Muscle layer of duodenum (tissue), 2 donors: ENCODE data around the gene RUBCNL.

Experiments
- H3K27ac ChIP-seq: one replicate; pipeline ENCODE4 v1.7.0; 2013; ENCODE audit warnings: mild to moderate bottlenecking, low read length
- H3K27me3 ChIP-seq: one replicate; pipeline ENCODE4 v1.7.0; 2013; ENCODE audit warnings: low read depth, mild to moderate bottlenecking, control low read depth, low read length
- H3K36me3 ChIP-seq, 2 donors: one replicate each; pipeline ENCODE4 v1.7.0; 2013; ENCODE audit warnings: low read length in 2 of 2, control low read depth in 1 of 2, mild to moderate bottlenecking in 1 of 2; ENCODE audit not compliant: insufficient read depth in 2 of 2, control insufficient read depth in 1 of 2
- H3K4me1 ChIP-seq, 2 donors: one replicate each; pipeline ENCODE4 v1.7.0; 2013; ENCODE audit warnings: low read length in 2 of 2, mild to moderate bottlenecking in 2 of 2, control low read depth in 1 of 2, moderate library complexity in 1 of 2; ENCODE audit not compliant: insufficient read depth in 2 of 2, control insufficient read depth in 1 of 2
- H3K4me3 ChIP-seq, 2 donors: one replicate each; pipeline ENCODE4 v1.7.0; 2013; ENCODE audit warnings: low read length in 2 of 2, low read depth in 1 of 2, mild to moderate bottlenecking in 1 of 2
- H3K9me3 ChIP-seq, 2 donors: one replicate each; pipeline ENCODE4 v1.7.0; 2013; ENCODE audit warnings: low read length in 2 of 2, control low read depth in 1 of 2, mild to moderate bottlenecking in 1 of 2; ENCODE audit not compliant: control insufficient read depth in 1 of 2
- donor health status: healthy.

Gene RUBCNL

DNA sequence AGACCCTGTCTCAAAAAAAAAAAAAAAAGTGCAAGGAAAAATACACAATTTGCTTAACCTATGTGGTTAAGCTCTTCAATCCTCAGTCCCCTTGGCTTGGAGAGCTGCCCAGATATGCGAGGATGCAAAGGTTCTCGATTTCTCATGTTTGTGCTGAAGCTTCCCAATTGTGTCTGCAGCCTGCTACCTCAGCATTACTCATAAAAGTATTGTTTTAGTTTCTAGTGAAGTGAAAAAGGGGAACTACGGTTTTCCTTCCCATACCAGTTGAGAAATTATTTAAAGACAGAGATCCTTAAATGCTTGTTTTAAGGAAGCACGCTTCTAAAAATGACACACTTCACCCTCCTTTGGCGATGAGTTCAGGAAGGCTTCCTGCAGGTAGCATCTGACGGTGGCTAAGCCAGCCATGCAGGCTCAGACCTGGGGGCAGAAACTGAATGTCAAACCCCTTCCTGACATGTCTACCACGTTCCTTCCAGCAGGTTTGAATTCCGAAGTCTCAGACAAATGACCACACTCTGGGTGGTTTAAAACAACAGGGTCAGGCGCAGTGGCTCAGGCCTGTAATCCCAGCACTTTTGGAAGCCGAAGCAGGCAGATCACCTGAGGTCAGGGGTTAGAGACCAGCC is 47.9 kb downstream of the RUBCNL start:
- Histone ChIP-seq H3K9me3 (no peaks in the 10 kb centered on the region), H3K27ac (no peak overlapping the region), H3K4me3 (no peak overlapping the region), H3K36me3 (no peaks in the 10 kb centered on the region), H3K4me1 (no peaks in the 10 kb centered on the region), H3K27me3 (no peaks in the 10 kb centered on the region)

DNA sequence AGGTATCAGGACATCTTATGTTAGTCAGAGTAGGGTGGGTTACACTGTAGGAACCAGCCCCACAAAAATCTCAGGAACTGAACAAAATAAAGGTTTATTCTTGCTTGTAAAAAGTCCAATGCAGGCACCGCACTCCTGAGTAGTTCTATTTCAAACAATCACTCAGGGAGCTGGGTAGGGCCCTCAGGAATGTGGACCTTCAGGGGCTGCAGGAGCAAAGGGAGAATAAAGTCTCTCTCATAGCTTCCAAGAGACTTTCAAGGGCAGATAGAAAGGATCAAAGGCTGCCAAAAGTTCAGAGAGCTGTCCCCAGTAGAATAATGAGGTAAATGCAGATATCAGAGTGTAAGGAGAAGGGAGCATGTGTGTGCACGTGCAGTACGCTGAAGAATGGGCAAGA is 49.4 kb downstream of the RUBCNL start:
- no peaks in the 10 kb centered on the region for H3K36me3 ChIP-seq
- no peaks in the 10 kb centered on the region for H3K9me3 ChIP-seq
- H3K27ac ChIP-seq = no peak overlapping the region
- H3K27me3 ChIP-seq = no peaks in the 10 kb centered on the region
- no peaks in the 10 kb centered on the region for H3K4me1 ChIP-seq
- no peak overlapping the region for H3K4me3 ChIP-seq

DNA sequence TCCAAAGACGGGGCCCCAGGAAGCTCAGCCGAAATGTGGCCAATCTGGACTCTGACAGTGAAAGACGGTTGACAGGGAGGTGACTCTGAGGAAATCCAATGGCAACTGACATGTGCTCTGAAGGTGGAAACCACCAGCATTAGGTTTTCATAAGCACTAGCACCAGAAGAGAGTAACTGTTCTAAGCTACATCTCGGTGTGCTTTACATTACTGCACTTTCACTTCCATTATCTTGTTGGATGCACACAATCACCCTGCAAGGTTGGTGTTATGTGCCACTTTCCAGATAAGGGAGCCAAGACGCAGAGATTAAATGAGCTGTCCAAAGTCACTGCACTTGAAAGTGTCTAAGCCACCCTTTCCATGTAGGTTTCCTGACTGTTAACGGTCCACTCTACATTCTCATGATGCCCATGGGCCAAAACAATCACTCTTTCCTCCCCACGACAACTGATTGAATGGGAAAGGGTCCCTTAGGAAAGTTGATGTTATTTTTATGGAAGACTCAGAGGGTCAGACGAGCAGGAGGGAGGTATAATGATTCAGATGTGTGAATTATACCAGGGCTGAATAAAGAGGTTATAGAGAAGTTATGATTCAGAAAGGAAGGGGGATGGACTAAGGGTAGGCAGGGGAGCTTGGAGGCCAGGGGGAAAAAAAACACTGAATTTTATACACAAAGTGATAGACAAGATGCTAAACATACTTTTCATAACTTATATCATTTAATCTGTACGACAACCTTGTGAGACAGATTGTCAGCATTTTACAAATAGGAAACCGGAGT is 52.8 kb downstream of the RUBCNL start:
- no peaks in the 10 kb centered on the region for H3K4me1 ChIP-seq
- no peaks in the 10 kb centered on the region for H3K36me3 ChIP-seq
- no peaks in the 10 kb centered on the region for H3K27me3 ChIP-seq
- no peak overlapping the region for H3K4me3 ChIP-seq
- no peaks in the 10 kb centered on the region for H3K9me3 ChIP-seq
- H3K27ac ChIP-seq = no peak overlapping the region

DNA sequence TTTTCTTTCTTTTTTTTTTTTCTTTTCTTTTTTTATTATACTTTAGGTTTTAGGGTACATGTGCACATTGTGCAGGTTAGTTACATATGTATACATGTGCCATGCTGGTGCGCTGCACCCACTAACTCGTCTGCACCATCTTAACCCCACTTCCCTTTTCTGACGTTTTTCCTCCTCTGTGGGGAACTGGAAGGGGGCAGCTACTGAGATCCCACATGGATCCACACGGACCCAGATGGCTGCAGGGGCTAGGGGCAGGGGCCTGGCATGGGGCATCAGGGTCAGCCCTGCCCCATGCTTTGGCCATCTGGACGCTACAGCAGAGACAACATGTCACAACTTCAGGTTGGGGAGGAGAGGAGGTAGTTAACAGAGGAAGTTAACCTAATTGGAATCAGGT is 54.3 kb downstream of the RUBCNL start:
- Histone ChIP-seq H3K27me3 (no peaks in the 10 kb centered on the region), H3K36me3 (no peaks in the 10 kb centered on the region), H3K9me3 (no peaks in the 10 kb centered on the region), H3K27ac (no peak overlapping the region), H3K4me3 (no peak overlapping the region), H3K4me1 (no peaks in the 10 kb centered on the region)

DNA sequence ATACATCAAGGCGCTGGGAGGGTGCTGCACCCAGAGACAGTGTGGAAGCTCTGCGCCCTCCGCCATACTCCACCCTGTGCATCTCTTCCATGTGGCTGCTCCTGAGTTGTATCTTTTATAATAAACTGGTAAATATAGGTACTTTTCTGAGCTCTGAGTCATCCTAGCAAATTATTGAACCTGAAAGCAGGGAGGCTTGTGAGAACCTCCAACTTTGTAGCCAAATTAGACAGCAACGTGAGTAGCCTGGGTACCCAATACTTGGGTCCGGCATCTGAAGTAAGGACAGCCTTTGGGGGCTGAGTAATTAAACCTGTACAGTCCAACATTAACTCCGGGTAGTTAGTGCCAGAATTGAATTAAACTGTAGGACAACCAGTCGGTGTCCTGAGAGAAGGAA is 57.4 kb downstream of the RUBCNL start:
- Histone ChIP-seq H3K36me3 (no peaks in the 10 kb centered on the region), H3K4me1 (no peaks in the 10 kb centered on the region), H3K27ac (no peak overlapping the region), H3K9me3 (peaks cover 0 to 5% of the 10 kb centered on the region in 2 donors), H3K4me3 (no peak overlapping the region), H3K27me3 (no peaks in the 10 kb centered on the region)

DNA sequence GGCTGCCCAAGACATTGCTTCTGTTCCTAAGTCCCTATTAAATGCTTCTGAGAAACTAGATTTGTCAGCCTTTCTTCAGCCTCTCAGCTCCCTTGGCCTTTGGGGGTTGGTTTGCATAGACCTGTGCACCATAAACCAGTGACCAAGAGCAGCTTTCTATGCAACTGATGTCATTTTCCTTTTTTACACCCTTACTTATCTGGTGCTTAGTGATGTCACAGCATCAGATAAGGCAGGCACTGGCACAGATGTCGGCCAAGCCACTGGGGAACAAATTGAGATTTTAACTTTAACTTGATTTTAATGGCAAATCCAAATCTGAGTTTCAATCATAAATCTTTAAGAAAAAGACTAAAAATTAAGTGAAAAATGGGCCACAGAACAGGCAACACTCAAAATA is 59.8 kb downstream of the RUBCNL start:
- Histone ChIP-seq H3K36me3 (no peaks in the 10 kb centered on the region), H3K4me1 (no peaks in the 10 kb centered on the region), H3K9me3 (peaks cover 0 to 5% of the 10 kb centered on the region in 2 donors), H3K4me3 (no peak overlapping the region), H3K27me3 (no peaks in the 10 kb centered on the region), H3K27ac (no peak overlapping the region)

DNA sequence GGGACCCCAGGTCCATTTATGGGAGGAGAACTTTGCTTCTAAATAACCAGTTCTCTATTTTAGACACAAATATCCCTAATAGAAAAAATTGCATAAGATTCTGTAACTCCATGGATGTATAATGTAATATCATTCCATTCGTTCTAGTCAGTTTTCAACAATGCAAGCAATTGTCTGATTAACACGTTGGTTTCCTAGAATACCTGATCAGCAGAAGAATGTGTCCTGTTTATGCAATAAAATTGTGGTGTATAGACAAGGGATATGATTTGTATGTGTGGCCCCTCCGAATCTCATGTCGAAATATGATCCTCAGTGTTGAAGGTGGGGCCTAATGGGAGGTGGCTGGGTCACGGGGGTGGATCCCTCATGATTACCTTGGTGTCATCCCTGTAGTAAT is 62.1 kb downstream of the RUBCNL start:
- Histone ChIP-seq H3K4me3 (no peak overlapping the region), H3K9me3 (peaks cover 0 to 5% of the 10 kb centered on the region in 2 donors), H3K4me1 (no peaks in the 10 kb centered on the region), H3K36me3 (no peaks in the 10 kb centered on the region), H3K27ac (no peak overlapping the region), H3K27me3 (no peaks in the 10 kb centered on the region)

DNA sequence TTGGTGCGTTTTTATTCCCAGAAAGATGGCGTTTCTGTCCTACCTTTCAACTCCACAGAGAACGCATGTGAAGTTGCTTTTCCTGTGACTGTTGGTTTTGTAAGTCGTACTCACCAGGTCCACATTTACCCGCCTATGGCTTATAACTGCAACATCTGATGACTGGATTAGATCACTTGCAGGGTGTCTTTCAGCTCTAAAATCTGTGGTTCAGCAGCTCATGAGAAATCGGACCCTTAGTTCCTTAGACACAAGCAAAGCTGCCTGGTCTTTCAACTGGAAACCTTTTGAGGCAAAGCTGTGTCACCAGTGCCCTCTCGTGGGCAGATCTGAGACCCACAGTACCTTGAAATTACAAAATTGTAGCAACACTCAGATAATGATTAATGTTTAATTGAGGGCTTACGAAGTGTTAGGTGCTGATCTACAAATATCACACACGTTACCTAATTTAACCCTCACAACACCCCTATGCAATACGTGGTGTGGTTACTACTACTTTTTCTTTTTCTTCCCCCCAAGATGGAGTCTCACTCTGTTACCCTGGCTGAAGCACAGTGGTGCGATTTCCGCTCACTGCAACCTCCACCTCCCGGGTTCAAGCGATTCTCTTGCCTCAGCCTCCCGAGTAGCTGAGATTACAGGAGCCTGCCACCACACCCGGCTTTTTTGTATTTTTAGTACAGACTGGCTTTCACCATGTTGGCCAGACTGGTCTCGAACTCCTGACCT is 65.4 kb downstream of the RUBCNL start:
- Histone ChIP-seq H3K9me3 (peaks cover 0 to 3% of the 10 kb centered on the region in 2 donors), H3K27ac (no peak overlapping the region), H3K4me1 (no peaks in the 10 kb centered on the region), H3K4me3 (no peak overlapping the region), H3K27me3 (no peaks in the 10 kb centered on the region), H3K36me3 (no peaks in the 10 kb centered on the region)

DNA sequence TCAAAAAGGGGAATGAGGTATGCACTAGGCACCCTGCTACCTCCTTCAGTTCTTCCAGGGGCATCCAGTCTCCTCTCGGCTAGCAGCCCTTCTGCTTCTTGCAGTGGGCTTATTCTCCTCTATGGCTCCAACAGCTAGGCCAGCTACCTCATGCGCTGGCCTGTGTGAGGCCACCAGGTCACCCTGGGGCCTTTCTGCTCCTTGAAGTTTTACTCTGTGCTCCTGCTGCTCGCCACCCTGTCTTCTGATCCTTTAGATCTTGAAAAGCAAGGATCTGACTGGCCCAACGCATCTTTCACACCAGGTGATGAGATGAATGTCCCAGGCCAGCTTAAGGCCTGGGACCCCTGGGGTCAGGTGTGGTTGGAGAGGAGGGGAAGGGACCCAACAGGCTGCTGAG is 66.2 kb downstream of the RUBCNL start:
- Histone ChIP-seq H3K27ac (no peak overlapping the region), H3K4me1 (no peaks in the 10 kb centered on the region), H3K4me3 (no peak overlapping the region), H3K9me3 (no peaks in the 10 kb centered on the region), H3K36me3 (no peaks in the 10 kb centered on the region), H3K27me3 (no peaks in the 10 kb centered on the region)

DNA sequence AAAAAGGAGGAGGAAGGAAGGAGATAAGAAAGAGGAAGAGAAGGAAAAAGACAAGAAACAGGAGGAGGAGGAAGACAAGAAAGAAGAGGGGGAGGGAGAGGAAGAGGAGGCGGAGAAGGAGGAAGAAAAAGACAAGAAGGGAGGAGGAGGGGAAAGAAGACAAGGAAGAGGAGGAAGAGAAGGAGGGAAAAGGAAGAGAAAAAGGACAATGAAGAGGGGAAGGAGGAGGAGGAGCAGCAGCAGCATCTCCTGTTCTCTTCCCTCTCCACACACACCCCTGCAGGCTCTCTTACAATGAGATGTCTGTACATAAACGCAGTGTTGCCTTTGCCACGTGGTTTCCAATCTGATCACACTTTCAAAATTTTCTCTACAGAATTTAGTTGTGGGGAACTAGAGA is 66.6 kb downstream of the RUBCNL start:
- Histone ChIP-seq H3K9me3 (no peaks in the 10 kb centered on the region), H3K27me3 (no peaks in the 10 kb centered on the region), H3K4me3 (no peak overlapping the region), H3K27ac (no peak overlapping the region), H3K36me3 (no peaks in the 10 kb centered on the region), H3K4me1 (no peaks in the 10 kb centered on the region)

DNA sequence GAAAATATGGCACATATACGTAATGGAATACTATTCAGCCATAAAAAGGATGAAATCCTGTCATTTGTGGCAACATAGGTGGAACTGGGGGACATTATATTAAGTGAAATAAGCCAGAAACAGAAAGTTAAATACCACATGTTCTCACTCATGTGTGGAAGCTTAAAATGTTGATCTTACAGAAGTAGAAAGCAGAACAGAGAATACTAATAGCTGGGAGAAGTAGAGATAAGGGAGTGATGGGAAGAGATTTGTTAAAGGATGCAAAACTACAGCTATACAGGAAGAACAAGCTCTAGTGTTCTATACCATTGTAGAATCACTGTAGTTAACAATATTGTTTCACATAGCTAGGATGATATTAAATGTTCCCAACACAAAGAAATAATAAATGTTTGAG is 68.1 kb downstream of the RUBCNL start:
- H3K27me3 ChIP-seq = no peaks in the 10 kb centered on the region
- H3K9me3 ChIP-seq = no peaks in the 10 kb centered on the region
- H3K4me1 ChIP-seq = no peaks in the 10 kb centered on the region
- no peak overlapping the region for H3K4me3 ChIP-seq
- H3K36me3 ChIP-seq = no peaks in the 10 kb centered on the region
- H3K27ac ChIP-seq = no peak overlapping the region
